ENCODE results near the gene ALG1L2.
"Not testable (repeated sequence)": the region's sequence is repeated elsewhere in the genome, so short reads cannot be mapped to it uniquely, and the experiment has no call there.

Gene ALG1L2

DNA sequence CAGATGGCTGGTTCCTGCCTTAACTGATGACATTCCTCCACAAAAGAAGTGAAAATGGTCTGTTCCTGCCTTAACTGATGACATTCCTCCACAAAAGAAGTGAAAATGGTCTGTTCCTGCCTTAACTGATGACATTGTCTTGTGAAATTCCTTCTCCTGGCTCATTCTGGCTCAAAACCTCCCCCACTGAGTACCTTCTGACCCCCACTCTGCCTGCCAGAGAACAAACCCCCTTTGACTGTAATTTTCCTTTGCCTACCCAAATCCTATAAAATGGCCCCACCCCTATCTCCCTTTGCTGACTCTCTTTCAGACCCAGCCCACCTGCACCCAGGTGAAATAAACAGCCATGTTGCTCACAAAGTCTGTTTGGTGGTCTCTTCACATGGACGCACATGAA is 22.5 kb upstream of the ALG1L2 start:
- H3K4me1 ChIP-seq; H3K27ac ChIP-seq; H3K27me3 ChIP-seq; H3K36me3 ChIP-seq; intact Hi-C loops (cut with DNase I; ENCODE audit: low total_unique reads); H3K4me3 ChIP-seq; H3K9me3 ChIP-seq; DNase-seq: not testable (repeated sequence)

DNA sequence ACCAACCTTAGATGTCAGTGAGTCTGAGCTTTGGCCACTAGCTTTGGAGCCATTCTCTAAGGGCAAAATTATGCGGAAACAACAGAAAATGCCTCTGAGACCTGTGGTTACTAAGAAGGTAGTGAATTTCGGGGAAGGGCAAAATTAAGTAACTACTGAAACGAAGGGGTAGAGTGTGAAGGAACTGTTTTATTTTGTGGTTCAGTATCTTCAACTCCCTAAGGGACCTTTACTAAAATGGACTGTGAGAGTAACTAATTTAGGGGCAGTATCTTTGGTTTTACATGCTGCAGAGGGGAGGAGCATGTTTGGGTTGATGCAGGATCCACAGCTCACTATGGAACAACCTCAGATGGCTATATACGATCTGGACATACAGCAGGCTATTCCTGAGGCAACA is 8.0 kb upstream of the ALG1L2 start:
- TF ChIP-seq, protein P1, sequence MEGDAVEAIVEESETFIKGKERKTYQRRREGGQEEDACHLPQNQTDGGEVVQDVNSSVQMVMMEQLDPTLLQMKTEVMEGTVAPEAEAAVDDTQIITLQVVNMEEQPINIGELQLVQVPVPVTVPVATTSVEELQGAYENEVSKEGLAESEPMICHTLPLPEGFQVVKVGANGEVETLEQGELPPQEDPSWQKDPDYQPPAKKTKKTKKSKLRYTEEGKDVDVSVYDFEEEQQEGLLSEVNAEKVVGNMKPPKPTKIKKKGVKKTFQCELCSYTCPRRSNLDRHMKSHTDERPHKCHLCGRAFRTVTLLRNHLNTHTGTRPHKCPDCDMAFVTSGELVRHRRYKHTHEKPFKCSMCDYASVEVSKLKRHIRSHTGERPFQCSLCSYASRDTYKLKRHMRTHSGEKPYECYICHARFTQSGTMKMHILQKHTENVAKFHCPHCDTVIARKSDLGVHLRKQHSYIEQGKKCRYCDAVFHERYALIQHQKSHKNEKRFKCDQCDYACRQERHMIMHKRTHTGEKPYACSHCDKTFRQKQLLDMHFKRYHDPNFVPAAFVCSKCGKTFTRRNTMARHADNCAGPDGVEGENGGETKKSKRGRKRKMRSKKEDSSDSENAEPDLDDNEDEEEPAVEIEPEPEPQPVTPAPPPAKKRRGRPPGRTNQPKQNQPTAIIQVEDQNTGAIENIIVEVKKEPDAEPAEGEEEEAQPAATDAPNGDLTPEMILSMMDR (IDR thresholded peaks at IDR 0.05) = no peak
- intact Hi-C loops (cut with DNase I; ENCODE audit: low total_unique reads) = no loop called here
- Histone ChIP-seq H3K27ac (no peak overlapping the region), H3K4me1 (no peaks in the 10 kb centered on the region), H3K9me3 (no peaks in the 10 kb centered on the region), H3K36me3 (no peaks in the 10 kb centered on the region), H3K27me3 (no peaks in the 10 kb centered on the region), H3K4me3 (no peak overlapping the region)
- DNase-seq = no peak

DNA sequence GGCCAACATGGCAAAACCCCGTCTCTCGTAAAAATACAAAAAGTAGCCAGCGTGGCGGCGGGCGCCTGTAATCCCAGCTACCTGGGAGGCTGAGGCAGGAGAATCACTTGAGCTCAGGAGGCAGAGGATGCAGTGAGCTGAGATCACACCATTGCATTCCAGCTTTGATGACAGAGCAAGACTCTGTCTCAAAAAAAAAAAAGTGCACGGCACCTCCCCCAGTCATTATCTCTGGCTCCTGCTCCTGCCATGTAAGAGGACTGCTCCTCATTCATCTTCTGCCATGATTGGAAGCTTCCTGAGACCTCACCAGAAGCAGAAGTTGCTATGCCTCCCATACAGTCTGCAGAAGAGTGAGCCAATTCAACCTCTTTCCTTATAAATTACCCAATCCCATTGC is 4.0 kb upstream of the ALG1L2 start:
- no peaks in the 10 kb centered on the region for H3K4me1 ChIP-seq
- H3K9me3 ChIP-seq = no peaks in the 10 kb centered on the region
- no peak overlapping the region for H3K4me3 ChIP-seq
- TF ChIP-seq, protein P1 (IDR thresholded peaks at IDR 0.05) = no peak
- H3K27me3 ChIP-seq = no peaks in the 10 kb centered on the region
- intact Hi-C loops (cut with DNase I; ENCODE audit: low total_unique reads) = no loop called here
- no peaks in the 10 kb centered on the region for H3K36me3 ChIP-seq
- no peak overlapping the region for H3K27ac ChIP-seq
- no peak for DNase-seq

DNA sequence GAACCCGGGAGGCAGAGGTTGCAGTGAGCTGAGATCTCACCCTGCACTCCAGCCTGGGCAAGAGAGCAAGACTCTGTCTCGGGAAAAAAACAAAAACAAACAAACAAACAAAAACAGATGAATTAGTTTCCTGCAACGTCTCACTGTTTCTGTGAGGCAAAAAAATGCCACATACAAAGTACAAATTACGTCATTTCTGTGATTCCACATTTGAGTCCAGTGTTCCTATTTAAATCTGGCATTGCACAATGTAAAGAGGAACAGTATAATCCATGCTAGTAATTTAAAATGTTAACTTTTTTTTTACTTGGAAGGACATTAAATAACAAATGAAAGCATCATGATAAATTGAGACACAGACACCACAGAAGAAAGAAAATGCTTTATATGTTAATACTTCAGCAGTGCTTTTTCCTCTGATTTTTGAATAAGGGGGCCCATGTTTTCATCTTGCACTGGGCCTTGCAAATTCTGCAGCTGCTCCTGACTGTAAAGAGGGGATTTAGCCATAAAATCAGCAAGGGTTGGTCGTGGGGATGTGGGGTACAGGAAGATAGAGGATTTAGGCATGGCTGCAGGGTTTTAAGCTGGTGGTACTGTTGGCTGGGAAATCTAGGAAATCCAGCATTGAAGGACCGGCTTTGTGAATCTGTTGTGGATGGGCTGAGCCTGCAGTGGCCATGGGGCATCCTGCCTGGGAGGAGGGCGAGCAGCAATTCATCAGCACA is 1.9 kb downstream of the ALG1L2 start:
- H3K27ac ChIP-seq; H3K9me3 ChIP-seq; H3K4me3 ChIP-seq; H3K27me3 ChIP-seq; intact Hi-C loops (cut with DNase I; ENCODE audit: low total_unique reads); H3K4me1 ChIP-seq; H3K36me3 ChIP-seq; DNase-seq: not testable (repeated sequence)

DNA sequence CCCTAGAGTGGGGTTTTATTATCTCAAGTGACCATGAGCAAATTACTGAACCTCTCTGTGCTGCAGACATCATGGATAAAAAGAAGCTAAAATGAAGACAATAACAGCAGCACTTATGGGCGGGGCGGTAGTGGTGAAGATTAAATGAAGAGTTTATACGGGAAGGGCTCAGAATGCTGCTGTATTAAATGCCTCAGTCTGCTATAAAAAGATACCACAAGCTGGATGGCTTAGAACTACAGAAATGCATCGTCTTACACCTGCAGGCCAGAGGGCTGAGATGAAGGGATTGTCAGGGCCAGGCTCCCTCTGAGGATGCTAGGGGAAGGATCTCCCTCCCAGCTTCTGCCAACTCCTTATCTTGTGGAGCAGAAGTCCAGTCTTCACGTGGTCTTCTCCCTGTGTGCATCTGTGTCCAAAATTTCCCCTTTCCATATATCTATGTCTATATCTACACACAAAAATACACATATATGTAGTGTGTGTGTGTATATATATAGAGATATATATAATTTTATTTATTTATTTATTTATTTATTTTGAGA is 2.9 kb downstream of the ALG1L2 start:
- no peaks in the 10 kb centered on the region for H3K36me3 ChIP-seq
- TF ChIP-seq, protein P1 (IDR thresholded peaks at IDR 0.05) = no peak
- H3K4me3 ChIP-seq = no peak overlapping the region
- H3K27me3 ChIP-seq = no peaks in the 10 kb centered on the region
- no peak overlapping the region for H3K27ac ChIP-seq
- no peak for DNase-seq
- no peaks in the 10 kb centered on the region for H3K4me1 ChIP-seq
- no peaks in the 10 kb centered on the region for H3K9me3 ChIP-seq
- intact Hi-C loops (cut with DNase I; ENCODE audit: low total_unique reads) = no loop called here

DNA sequence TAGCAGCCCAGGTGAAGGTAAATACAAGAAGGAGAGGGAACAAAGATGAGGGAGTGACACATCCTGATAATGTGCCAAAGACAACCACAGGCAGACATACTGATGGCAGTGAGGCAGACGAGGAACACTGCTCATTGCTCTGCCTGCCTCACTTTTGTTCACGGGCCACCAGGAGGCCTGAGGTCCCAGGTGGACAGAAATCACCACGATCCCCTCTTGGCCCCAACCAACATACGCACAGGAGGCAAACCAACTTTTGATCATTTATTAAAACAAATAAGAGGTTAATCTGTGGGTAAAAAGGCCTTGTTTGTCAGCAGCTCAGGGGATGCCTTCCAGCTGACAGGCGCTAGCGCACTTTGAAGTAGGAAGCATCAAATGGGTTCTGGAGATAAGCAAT is 4.2 kb downstream of the ALG1L2 start:
- TF ChIP-seq, protein P1 (IDR thresholded peaks at IDR 0.05) = no peak
- Histone ChIP-seq H3K27me3 (no peaks in the 10 kb centered on the region), H3K36me3 (no peaks in the 10 kb centered on the region), H3K4me1 (no peaks in the 10 kb centered on the region), H3K27ac (no peak overlapping the region), H3K9me3 (no peaks in the 10 kb centered on the region), H3K4me3 (no peak overlapping the region)
- no peak for DNase-seq
- intact Hi-C loops (cut with DNase I; ENCODE audit: low total_unique reads) = no loop called here

DNA sequence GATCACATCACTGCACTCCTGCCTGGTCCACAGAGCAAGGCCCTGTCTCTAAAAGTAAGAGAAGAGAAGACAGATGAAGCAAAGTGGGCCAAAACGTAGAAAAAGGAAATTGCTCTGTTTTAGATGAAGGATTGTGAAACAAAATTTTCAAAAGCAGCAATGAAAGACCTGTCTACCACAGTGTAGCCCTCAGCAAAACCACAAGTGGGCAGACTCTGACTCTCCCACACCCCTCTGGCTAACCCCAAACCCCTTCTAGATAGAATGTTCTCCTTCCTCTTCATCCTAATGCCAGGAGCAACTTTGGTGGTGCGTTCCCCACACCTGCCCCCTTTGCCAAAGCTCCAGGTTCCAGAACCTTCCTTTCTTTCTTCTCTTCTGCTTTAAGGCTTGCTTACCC is 5.0 kb downstream of the ALG1L2 start:
- H3K9me3 ChIP-seq; intact Hi-C loops (cut with DNase I; ENCODE audit: low total_unique reads); H3K27me3 ChIP-seq; DNase-seq; H3K36me3 ChIP-seq; H3K27ac ChIP-seq; H3K4me1 ChIP-seq; H3K4me3 ChIP-seq: not testable (repeated sequence)
